ENCODE data around the gene ZNF496.

DNA sequence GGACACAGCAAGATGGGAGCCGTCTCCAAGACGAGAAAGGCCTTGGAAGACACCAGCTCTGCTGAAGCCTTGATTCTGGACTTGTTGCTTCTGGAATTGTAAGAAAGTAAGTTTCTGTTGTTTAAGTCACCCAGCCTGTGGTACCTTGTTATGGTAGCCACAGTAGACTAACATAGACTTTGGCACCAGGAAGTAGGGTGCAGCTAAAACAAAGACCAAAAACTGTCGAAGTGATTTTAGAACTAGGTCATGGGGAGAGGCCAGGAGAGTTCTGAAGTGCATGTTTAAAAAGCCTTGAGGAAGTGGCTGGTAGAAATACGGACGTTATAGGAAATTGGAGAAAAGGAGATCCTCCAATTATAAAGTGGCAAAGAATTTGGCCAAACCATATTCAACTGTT is 28.5 kb downstream of the ZNF496 start:
- TF ChIP-seq, protein P1, sequence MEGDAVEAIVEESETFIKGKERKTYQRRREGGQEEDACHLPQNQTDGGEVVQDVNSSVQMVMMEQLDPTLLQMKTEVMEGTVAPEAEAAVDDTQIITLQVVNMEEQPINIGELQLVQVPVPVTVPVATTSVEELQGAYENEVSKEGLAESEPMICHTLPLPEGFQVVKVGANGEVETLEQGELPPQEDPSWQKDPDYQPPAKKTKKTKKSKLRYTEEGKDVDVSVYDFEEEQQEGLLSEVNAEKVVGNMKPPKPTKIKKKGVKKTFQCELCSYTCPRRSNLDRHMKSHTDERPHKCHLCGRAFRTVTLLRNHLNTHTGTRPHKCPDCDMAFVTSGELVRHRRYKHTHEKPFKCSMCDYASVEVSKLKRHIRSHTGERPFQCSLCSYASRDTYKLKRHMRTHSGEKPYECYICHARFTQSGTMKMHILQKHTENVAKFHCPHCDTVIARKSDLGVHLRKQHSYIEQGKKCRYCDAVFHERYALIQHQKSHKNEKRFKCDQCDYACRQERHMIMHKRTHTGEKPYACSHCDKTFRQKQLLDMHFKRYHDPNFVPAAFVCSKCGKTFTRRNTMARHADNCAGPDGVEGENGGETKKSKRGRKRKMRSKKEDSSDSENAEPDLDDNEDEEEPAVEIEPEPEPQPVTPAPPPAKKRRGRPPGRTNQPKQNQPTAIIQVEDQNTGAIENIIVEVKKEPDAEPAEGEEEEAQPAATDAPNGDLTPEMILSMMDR (IDR thresholded peaks at IDR 0.05), result no peak
- TF ChIP-seq POLR2A (IDR thresholded peaks at IDR 0.05), result no peak

Measured in adrenal gland (tissue), 5 donors.